ENCODE results near the gene SLC8A3. TPM values are rescaled to one million over a fixed set of nuclear protein-coding genes. Genes with fewer than 3 reads are reported as not detected.
"Not testable (repeated sequence)": the region's sequence is repeated elsewhere in the genome, so short reads cannot be mapped to it uniquely, and the experiment has no call there.

SLC8A3 gene
- total and polyA plus RNA-seq, 2 donors (not counting 3 experiments of a cell fraction or from before 2014, with no cell fraction given): not detected

DNA sequence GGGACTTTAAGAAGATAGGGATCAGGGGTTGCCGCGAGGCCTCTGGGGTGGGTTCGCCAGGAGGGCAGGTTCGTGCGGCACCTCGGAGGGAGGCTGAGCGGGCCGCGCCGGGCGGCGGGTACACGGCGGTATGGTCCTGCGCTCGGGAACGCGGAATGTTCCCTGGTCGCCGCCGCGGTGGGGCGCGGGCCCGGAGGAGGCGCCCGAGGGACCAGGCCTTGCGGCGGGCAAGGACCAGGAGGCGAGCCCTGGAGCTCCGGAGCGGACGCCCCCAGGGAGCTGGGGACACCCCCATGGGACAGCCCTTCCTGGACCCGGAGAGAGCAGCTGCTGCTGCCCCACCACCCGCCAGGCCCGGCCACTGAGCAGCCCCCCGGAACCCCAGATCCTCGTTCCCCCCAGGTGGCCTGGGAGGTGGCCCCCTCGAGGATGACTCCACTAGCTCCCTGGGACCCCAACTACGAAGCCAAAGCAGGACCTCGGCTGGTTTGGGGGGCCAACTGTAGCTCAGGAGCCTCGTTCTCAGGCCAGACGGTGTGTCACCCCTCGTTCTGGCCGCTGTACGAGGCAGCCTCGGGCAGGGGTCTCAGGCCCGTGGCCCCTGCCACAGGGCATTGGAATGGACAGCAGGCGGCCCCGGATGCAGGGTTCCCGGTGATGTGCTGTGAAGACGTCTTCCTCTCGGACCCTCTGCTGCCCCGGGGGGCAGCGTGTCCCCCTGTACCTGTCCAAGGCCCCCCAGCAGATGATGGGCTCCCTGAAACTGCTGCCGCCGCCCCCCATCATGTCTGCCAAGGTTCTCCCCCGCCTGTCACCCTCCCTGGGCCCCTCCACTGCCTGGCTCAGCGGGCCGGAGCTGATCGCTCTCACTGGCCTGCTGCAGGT is 45.6 kb upstream of the SLC8A3 start:
- ChIA-PET POLR2A (no interaction called here), CTCF (no interaction called here)
- Histone ChIP-seq H4K20me1 (replicated peaks; ENCODE audit: control insufficient read depth, extremely low read depth, insufficient read depth, low read length) (no peaks in the 10 kb centered on the region), H3K9me1 (replicated peaks; ENCODE audit: control insufficient read depth, extremely low read depth, insufficient read depth, low read length) (no peaks in the 10 kb centered on the region), H3K36me3 (ENCODE audit: control insufficient read depth in 2 of 2, extremely low read depth in 1 of 2, insufficient read depth in 2 of 2, low read length in 2 of 2) (no peaks in the 10 kb centered on the region), H3K4me1 (ENCODE audit: control insufficient read depth, extremely low read depth, insufficient read depth, low read length) (no peaks in the 10 kb centered on the region), H3K79me2 (ENCODE audit: control insufficient read depth, insufficient read depth, low read length) (no peaks in the 10 kb centered on the region), H3K27me3 (ENCODE audit: control insufficient read depth in 2 of 2, insufficient read depth in 2 of 2, low read length in 2 of 2) (no peaks in the 10 kb centered on the region), H3K27ac (ENCODE audit: insufficient read depth, low read depth, low read length) (no peak overlapping the region), H2AFZ (ENCODE audit: low read depth, low read length) (no peak overlapping the region), H3K9ac (replicated peaks; ENCODE audit: extremely low read depth, insufficient read depth, low read length) (no peak overlapping the region), H3K4me3 (replicated peaks in 1 of 3; ENCODE audit: insufficient read depth in 1 of 3, low read depth in 1 of 3, low read length in 3 of 3) (no peak overlapping the region), H3K4me2 (ENCODE audit: insufficient read depth, low read length) (no peak overlapping the region), H3K9me3 (replicated peaks; ENCODE audit: control insufficient read depth, insufficient read depth, low read length) (no peaks in the 10 kb centered on the region)
- TF ChIP-seq, protein P1, sequence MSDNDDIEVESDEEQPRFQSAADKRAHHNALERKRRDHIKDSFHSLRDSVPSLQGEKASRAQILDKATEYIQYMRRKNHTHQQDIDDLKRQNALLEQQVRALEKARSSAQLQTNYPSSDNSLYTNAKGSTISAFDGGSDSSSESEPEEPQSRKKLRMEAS (IDR thresholded peaks at IDR 0.05; ENCODE audit: insufficient read depth, insufficient read length): no peak
- no peak for TF ChIP-seq MYC (IDR thresholded peaks at IDR 0.05; ENCODE audit: low read depth, low read length)
- no peak for TF ChIP-seq POLR2A (IDR thresholded peaks at IDR 0.05; ENCODE audit: low read depth, low read length)
- no peak for TF ChIP-seq JUN (IDR thresholded peaks at IDR 0.05; ENCODE audit: borderline replicate concordance, insufficient read depth, insufficient read length, low read depth)
- no peak for TF ChIP-seq GATA2 (IDR thresholded peaks at IDR 0.05; ENCODE audit: insufficient read depth, insufficient read length, low read depth, low read length)
- TF ChIP-seq, protein P2, sequence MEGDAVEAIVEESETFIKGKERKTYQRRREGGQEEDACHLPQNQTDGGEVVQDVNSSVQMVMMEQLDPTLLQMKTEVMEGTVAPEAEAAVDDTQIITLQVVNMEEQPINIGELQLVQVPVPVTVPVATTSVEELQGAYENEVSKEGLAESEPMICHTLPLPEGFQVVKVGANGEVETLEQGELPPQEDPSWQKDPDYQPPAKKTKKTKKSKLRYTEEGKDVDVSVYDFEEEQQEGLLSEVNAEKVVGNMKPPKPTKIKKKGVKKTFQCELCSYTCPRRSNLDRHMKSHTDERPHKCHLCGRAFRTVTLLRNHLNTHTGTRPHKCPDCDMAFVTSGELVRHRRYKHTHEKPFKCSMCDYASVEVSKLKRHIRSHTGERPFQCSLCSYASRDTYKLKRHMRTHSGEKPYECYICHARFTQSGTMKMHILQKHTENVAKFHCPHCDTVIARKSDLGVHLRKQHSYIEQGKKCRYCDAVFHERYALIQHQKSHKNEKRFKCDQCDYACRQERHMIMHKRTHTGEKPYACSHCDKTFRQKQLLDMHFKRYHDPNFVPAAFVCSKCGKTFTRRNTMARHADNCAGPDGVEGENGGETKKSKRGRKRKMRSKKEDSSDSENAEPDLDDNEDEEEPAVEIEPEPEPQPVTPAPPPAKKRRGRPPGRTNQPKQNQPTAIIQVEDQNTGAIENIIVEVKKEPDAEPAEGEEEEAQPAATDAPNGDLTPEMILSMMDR (IDR thresholded peaks at IDR 0.05; ENCODE audit: extremely low read depth in 1 of 2, insufficient read depth in 1 of 2, low read depth in 1 of 2, low read length in 2 of 2): no peak
- no peak for DNase-seq (ENCODE audit: low read depth, low spot score)
- dilution Hi-C loops (cut with MboI; ENCODE audit: extremely low pct_ligation_motif_present, low sequenced_read_pairs): no loop called here
- BruUV-seq (replicated peaks): no TSS peak
- intact Hi-C loops (cut with micrococcal nuclease): no loop called here
- FAIRE-seq: no peak

DNA sequence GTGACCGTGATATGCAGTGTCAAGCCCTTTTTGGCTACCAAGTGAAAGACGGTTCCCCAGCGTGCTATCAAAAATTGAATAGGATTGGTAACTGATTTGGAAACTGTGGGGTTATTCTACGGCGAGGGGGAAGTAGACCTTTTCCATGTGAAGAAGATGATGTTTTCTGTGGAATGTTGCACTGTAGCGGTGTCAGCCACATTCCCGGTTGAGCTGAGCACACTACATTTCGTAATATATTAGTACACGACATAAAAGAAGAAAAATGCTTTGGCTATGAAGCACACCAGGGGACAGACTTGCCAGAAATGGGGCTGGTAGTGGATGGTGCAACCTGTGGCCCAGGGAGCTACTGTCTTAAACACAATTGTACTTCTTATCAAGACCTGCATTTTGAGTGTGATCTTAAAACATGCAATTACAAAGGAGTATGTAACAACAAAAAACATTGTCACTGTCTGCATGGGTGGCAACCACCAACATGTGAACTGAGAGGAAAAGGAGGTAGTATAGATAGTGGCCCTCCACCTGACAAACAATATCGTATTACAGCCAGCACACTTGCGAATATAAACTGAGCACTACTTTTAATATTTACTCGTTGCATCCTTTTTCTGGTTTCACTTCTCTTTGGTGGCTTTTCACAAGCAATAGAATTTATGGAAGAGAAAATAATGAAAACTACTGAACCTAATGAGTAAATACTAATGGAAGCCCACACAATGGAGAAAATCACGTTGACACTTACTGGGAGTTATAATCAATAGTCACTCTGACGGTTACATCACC is 43.2 kb upstream of the SLC8A3 start:
- FAIRE-seq: peak; percentile 28
- DNase-seq (ENCODE audit: low read depth, low spot score); dilution Hi-C loops (cut with MboI; ENCODE audit: extremely low pct_ligation_motif_present, low sequenced_read_pairs): not testable (repeated sequence)

More for the DNA sequence above, 43.2 kb upstream of the SLC8A3 start:
- intact Hi-C loops (cut with micrococcal nuclease); H3K9ac ChIP-seq (replicated peaks; ENCODE audit: extremely low read depth, insufficient read depth, low read length); H3K9me1 ChIP-seq (replicated peaks; ENCODE audit: control insufficient read depth, extremely low read depth, insufficient read depth, low read length); H3K27ac ChIP-seq (ENCODE audit: insufficient read depth, low read depth, low read length); CTCF ChIA-PET; H3K4me2 ChIP-seq (ENCODE audit: insufficient read depth, low read length); H2AFZ ChIP-seq (ENCODE audit: low read depth, low read length); H3K79me2 ChIP-seq (ENCODE audit: control insufficient read depth, insufficient read depth, low read length); H3K9me3 ChIP-seq (replicated peaks; ENCODE audit: control insufficient read depth, insufficient read depth, low read length); BruUV-seq (replicated peaks); H4K20me1 ChIP-seq (replicated peaks; ENCODE audit: control insufficient read depth, extremely low read depth, insufficient read depth, low read length); H3K27me3 ChIP-seq (ENCODE audit: control insufficient read depth in 2 of 2, insufficient read depth in 2 of 2, low read length in 2 of 2); POLR2A ChIA-PET; H3K4me1 ChIP-seq (ENCODE audit: control insufficient read depth, extremely low read depth, insufficient read depth, low read length); H3K4me3 ChIP-seq (replicated peaks in 1 of 3; ENCODE audit: insufficient read depth in 1 of 3, low read depth in 1 of 3, low read length in 3 of 3); H3K36me3 ChIP-seq (ENCODE audit: control insufficient read depth in 2 of 2, extremely low read depth in 1 of 2, insufficient read depth in 2 of 2, low read length in 2 of 2): not testable (repeated sequence)

Measured in endothelial cell of umbilical vein (primary cell).